Ovary (tissue), 9 donors: ENCODE measurements around the gene LKAAEAR1. TPM values are rescaled to one million over a fixed set of nuclear protein-coding genes. Genes with fewer than 3 reads are reported as not detected.

Experiments
- DNase-seq, 5 donors: peaks; one replicate each; pipeline ENCODE4 v3.0.0-alpha.2; 2019 to 2020
- H3K27ac ChIP-seq, 2 donors: fragments of 200-600 bp; one replicate each; pipeline versions ENCODE4 v1.5.1 to v1.8.0; 2019 to 2022
- H3K27me3 ChIP-seq: fragments of 200-600 bp; one replicate; pipeline ENCODE4 v1.8.0; 2022
- H3K36me3 ChIP-seq: fragments of 200-600 bp; sonication (generic); one replicate; pipeline ENCODE4 v1.5.1; 2019
- H3K4me1 ChIP-seq: one replicate; pipeline ENCODE4 v1.8.1; 2013; ENCODE audit warnings: mild to moderate bottlenecking, moderate library complexity; ENCODE audit not compliant: insufficient read depth
- H3K4me3 ChIP-seq: fragments of 200-600 bp; sonication (generic); one replicate; pipeline ENCODE4 v1.5.1; 2017
- H3K9me3 ChIP-seq, 2 donors: fragments of 200-600 bp in 1 of 2; sonication (generic) in 1 of 2; one replicate each; pipeline versions ENCODE4 v1.5.1 to v1.8.1; 2013 to 2019; ENCODE audit warnings: mild to moderate bottlenecking in 1 of 2, moderate library complexity in 1 of 2
- CTCF ChIP-seq, 3 donors: fragments of 450-650 bp in 2 of 3; fragments of 200-600 bp in 1 of 3; IDR thresholded peaks; one replicate each; pipeline versions ENCODE4 v1.5.1 to v1.8.0; 2016 to 2022; ENCODE audit warnings: antibody characterized with exemption in 3 of 3, mild to moderate bottlenecking in 1 of 3
- EP300 ChIP-seq: sonication (generic); formaldehyde crosslinking; IDR thresholded peaks from one replicate; pipeline ENCODE4 v1.6.1; 2017; ENCODE audit warnings: antibody characterized with exemption
- POLR2A ChIP-seq: fragments of 450-650 bp; IDR thresholded peaks from one replicate; pipeline ENCODE4 v1.6.1; 2017; ENCODE audit warnings: antibody characterized with exemption, mild to moderate bottlenecking, moderate library complexity
- WGBS, 3 donors: extraction: QIAGEN DNeasy Blood & Tissue Kit in 1 of 3; methylation state at CpG; one replicate each; pipeline versions ENCODE4 v1.1.5 to v1.1.7; 2013 to 2017; 5-methylcytosine and 5-hydroxymethylcytosine counted together
- intact Hi-C, 4 donors: fragments of 100-400 bp; cut with DNase I; formaldehyde crosslinking; loops; one replicate each; pipeline versions ENCODE4 v1.11.0 to v1.15.1; 2022 to 2023
- polyA plus RNA-seq, 2 donors: library from polyadenylated mRNA; stranded (reverse); fragments of 200-250 nt in 1 of 2; fragments of 350-450 nt in 1 of 2; fragmentation: Illumina TruSeq in 1 of 2; extraction: RNeasy Lipid Tissue Mini Kit (QIAGEN cat#74804) in 1 of 2; gene quantifications; one replicate each; pipeline ENCODE4 v1.2.3, GENCODE V29; 2013 to 2014
- total RNA-seq, 7 donors: library from RNA; depleted of rRNA in 2 of 7; stranded (reverse); fragments of >200 nt in 2 of 7; fragmentation: NEBNext Ultra II Directional in 3 of 7; extraction: Animal tissue kit (Norgen Biotek cat#: 25700) in 3 of 7; gene quantifications; one replicate each; pipeline versions ENCODE4 v1.1.0 to v1.2.4, GENCODE V29; 2016 to 2023
- donor health status: DM: no; HTN: no; CAD: no; lungs with moderate emphysema.
- donor health status: DM: no; HTN: no; CAD: no.
- donor health status: Bipolar disorder and iron deficiency.
- donor health status: DM: yes; HTN: yes; CAD: no.
- donor health status: DM: no; HTN: no; CAD: no.
- donor health status: DM: yes; HTN: yes; CAD: no.

LKAAEAR1 gene
- total and polyA plus RNA-seq, 9 donors, result 10.5 TPM; not detected in 8

GRCh38 chr20:64108731-64109681 is 24.8 kb upstream of the LKAAEAR1 start:
- Histone ChIP-seq H3K27ac (no peak overlapping the region), H3K27me3 (no peaks in the 10 kb centered on the region), H3K36me3 (no peaks in the 10 kb centered on the region), H3K4me1 (no peaks in the 10 kb centered on the region), H3K9me3 (no peaks in the 10 kb centered on the region), H3K4me3 (no peak overlapping the region)
- TF ChIP-seq CTCF (IDR thresholded peaks at IDR 0.05), result no peak
- no peak for TF ChIP-seq EP300
- TF ChIP-seq POLR2A, result no peak
- WGBS, 3 donors, result 77 to 82% (median 78%) methylated on average over 24 to 26 of the region's 26 CpGs
- intact Hi-C loops, result no loop called here
- peak in 3 of 5 donors; percentile 7 to 29 (median 11) for DNase-seq

DNA sequence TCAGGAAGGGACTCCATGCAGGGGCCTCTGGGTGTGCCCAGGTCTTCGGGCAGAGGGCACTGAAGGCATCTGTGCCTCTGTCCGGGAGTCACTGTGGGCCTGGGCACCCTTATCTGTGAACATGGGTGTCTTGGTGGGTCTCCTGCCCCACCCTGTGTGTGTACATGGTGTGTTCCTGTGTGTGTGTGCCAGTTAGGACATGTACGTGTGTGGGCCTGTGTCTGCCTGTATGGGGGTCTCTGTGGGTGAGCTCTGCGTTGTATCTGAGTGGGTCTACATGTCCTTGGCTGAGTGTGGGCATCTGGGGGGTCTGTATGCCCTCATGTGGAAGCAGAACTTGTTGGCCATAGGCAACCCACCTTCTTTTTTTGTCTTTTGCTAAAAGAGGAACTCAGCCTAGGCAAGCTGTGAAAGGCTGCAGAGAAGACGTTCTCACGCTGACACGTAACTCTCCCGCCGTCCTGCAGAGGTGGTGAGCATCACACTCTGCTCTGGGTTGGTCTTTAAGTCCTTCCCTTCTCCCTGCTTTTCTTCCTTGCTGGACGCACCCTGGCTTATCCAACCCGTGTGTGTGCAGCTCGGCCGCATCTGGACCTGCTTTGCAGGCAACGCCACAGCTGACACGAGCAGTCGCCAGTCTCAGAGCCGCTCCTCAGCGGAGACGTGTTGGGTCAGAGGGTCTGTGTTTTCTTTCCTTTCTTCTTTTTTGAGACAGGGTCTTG is 23.7 kb upstream of the LKAAEAR1 start:
- no peaks in the 10 kb centered on the region for H3K9me3 ChIP-seq
- no peaks in the 10 kb centered on the region for H3K4me1 ChIP-seq
- H3K27me3 ChIP-seq, result no peaks in the 10 kb centered on the region
- DNase-seq, result no peak
- H3K27ac ChIP-seq, result no peak overlapping the region
- TF ChIP-seq CTCF (IDR thresholded peaks at IDR 0.05) (no peak), EP300 (no peak), POLR2A (no peak)
- no peaks in the 10 kb centered on the region for H3K36me3 ChIP-seq
- no peak overlapping the region for H3K4me3 ChIP-seq
- intact Hi-C loops, result no loop called here
- WGBS, 3 donors, result 60 to 72% (median 63%) methylated on average over 17 to 19 of the region's 19 CpGs

DNA sequence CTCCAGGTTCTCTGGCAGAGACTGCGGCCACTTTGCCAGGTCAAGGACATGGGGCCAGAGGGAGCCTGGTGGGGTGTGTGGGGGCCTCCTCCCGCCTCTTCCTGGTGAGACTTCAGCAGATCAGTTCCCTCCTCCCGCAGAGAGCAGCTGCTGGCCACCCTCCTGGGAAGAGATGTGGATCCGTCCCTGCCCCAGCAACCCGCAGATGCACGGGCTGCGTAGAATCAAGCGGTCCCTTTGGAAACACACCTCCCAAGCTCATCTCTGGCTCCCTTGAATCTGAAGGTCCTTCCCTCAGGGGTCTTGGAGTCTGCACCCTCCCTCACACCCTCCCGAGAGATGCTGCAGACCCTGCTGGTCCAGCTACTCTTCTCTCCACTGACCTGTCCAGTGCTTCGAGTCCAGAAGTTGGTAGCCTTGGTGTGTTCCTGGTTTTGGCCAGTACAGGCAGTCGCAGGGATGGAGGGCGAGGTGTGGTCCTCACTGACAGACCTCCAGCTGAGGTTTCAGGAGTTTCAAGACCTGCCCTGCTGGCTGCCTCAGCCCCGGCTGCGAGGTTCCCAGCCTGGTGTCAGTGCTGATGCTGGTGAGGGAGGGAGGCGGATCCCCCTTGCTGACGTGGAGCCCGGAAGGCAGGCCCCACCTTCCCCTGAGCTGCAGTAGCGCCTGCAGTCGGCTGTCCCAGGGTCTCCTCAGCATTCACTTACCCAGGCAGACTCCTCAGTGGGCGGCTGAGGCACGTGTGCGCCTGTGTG is 23.0 kb upstream of the LKAAEAR1 start, which contains the start of gene NPBWR2:
Gene NPBWR2, minus strand, starts transcription at position 585 of the 755 bp plus-strand sequence. CDS start 734 bp downstream, outside the sequence.
- WGBS, 3 donors, result 40 to 47% (median 40%) methylated on average over 19 to 22 of the region's 22 CpGs
- intact Hi-C loops, result no loop called here
- Histone ChIP-seq H3K4me3 (no peak within 1 kb of the TSS), H3K27me3 (no peaks in the 10 kb centered on the region), H3K36me3 (no peaks in the 10 kb centered on the region), H3K27ac (no peak within 1 kb of the TSS), H3K9me3 (no peaks in the 10 kb centered on the region), H3K4me1 (no peaks in the 10 kb centered on the region)
- no peak for TF ChIP-seq EP300
- no peak for TF ChIP-seq POLR2A
- no peak for TF ChIP-seq CTCF (IDR thresholded peaks at IDR 0.05)
- DNase-seq, result peak in 2 of 5 donors; percentile 10 to 15

- 82 to 85% (median 83%) methylated on average over 28 of the region's 28 CpGs for WGBS, 3 donors
- Histone ChIP-seq H3K36me3 (no peaks in the 10 kb centered on the region), H3K4me3 (no peak overlapping the region), H3K4me1 (no peaks in the 10 kb centered on the region), H3K27me3 (no peaks in the 10 kb centered on the region), H3K9me3 (no peaks in the 10 kb centered on the region), H3K27ac (no peak overlapping the region)
- TF ChIP-seq EP300, result no peak
- TF ChIP-seq CTCF (IDR thresholded peaks at IDR 0.05), result no peak
- no peak for TF ChIP-seq POLR2A
- intact Hi-C loops, result no loop called here
- peak in 1 of 5 donors; percentile 28 for DNase-seq
Measured at GRCh38 chr20:64106435-64106961, 22.3 kb upstream of the LKAAEAR1 start.
